ENCODE measurements around the gene GPR148.

- TF ChIP-seq CTCF (IDR thresholded peaks at IDR 0.05): peak in 1 of 6 experiments; percentile 20
- no peak for TF ChIP-seq POLR2A (IDR thresholded peaks at IDR 0.05)
Observed at GRCh38 chr2:130776550-130776949, 47.7 kb downstream of the GPR148 start.
